Stimulated activated CD4-positive, alpha-beta T cell treated with anti-CD3 and anti-CD28 coated beads, Interleukin-2, amount 100 ng/mL, for 4 hours (primary cell): ENCODE measurements around the gene ZACN.

Experiments
- DNase-seq: peaks from one replicate; pipeline ENCODE4 v3.0.0-alpha.2; 2020; ENCODE audit warnings: low read depth

ZACN gene

GRCh38 chr17:76103274-76104139 is 24.5 kb downstream of the ZACN start, which contains the start of gene EXOC7:
EXOC7 (minus strand) TSS chr17:76103787; CDS start chr17:76103692, 95 bp downstream.
- peak; percentile 86 for DNase-seq

- DNase-seq = no peak
Measured at GRCh38 chr17:76104140-76104895, 25.3 kb downstream of the ZACN start.

- DNase-seq = no peak
Measured at GRCh38 chr17:76104896-76105231, 25.9 kb downstream of the ZACN start.

GRCh38 chr17:76106703-76107102 is 27.7 kb downstream of the ZACN start:
- no peak for DNase-seq

GRCh38 chr17:76107509-76107908 is 28.5 kb downstream of the ZACN start:
- DNase-seq = no peak

GRCh38 chr17:76111956-76112355 is 33.0 kb downstream of the ZACN start:
- DNase-seq = no peak

GRCh38 chr17:76115138-76115754 is 36.3 kb downstream of the ZACN start:
- DNase-seq = no peak

GRCh38 chr17:76119409-76120371 is 40.7 kb downstream of the ZACN start:
- DNase-seq = no peak

- DNase-seq = no peak
Measured at GRCh38 chr17:76120658-76121008, 41.7 kb downstream of the ZACN start.

- DNase-seq = no peak
Measured at GRCh38 chr17:76121932-76122430, 43.0 kb downstream of the ZACN start.

GRCh38 chr17:76122431-76123190 is 43.6 kb downstream of the ZACN start:
- no peak for DNase-seq

- no peak for DNase-seq
Measured at GRCh38 chr17:76123191-76123499, 44.2 kb downstream of the ZACN start.

GRCh38 chr17:76123749-76124581 is 45.0 kb downstream of the ZACN start:
- DNase-seq = no peak

GRCh38 chr17:76124582-76125390 is 45.8 kb downstream of the ZACN start:
- no peak for DNase-seq

- DNase-seq = no peak
Measured at GRCh38 chr17:76125391-76125675, 46.4 kb downstream of the ZACN start.

- DNase-seq = no peak
Measured at GRCh38 chr17:76125922-76126321, 46.9 kb downstream of the ZACN start.

- no peak for DNase-seq
Measured at GRCh38 chr17:76130473-76130872, 51.5 kb downstream of the ZACN start.

GRCh38 chr17:76131051-76131691 is 52.2 kb downstream of the ZACN start:
- DNase-seq = no peak
